A375 (cell line): ENCODE results near the gene KRT12. TPM values are rescaled to one million over a fixed set of nuclear protein-coding genes. Genes with fewer than 3 reads are reported as not detected.

Experiments
- total RNA-seq: library from RNA; depleted of rRNA; stranded (reverse); fragments of >200 nt; shearing (Covaris generic); gene quantifications from 2 replicates; pipeline ENCODE4 v1.2.3, GENCODE V29; 2014; rRNA removed

Gene KRT12
- 1.6 and 3.4 TPM in 2 replicates for total RNA-seq

DNA sequence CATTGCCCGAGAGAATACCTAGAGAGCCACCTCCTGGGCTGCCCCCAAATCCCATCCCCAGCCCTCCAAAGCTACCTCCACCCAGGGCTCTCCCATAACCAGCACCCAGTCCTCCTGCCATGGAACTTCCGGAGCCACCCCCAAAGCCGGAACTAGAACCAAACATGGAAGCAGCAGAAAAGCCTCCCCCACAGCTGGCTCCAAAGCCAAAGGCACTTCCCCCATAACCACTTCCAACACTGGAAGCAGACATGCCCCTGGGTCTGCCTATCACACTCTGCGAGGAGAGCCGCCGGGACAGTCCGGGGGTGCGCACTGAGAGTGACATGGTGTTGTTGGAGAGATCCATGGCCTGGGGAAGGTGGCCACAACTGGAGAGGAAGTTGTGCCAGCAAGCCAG is at the start of gene KRT12:
Gene KRT12, minus strand, starts transcription at position 386 of the 400 bp plus-strand sequence. Its CDS starts 37 bp downstream, at position 349.

GRCh38 chr17:40884708-40885512 is 17.9 kb upstream of the KRT12 start, which contains the start of gene KRT20:
Gene KRT20 (minus strand): TSS chr17:40885242. CDS start chr17:40885185, 57 bp downstream.

DNA sequence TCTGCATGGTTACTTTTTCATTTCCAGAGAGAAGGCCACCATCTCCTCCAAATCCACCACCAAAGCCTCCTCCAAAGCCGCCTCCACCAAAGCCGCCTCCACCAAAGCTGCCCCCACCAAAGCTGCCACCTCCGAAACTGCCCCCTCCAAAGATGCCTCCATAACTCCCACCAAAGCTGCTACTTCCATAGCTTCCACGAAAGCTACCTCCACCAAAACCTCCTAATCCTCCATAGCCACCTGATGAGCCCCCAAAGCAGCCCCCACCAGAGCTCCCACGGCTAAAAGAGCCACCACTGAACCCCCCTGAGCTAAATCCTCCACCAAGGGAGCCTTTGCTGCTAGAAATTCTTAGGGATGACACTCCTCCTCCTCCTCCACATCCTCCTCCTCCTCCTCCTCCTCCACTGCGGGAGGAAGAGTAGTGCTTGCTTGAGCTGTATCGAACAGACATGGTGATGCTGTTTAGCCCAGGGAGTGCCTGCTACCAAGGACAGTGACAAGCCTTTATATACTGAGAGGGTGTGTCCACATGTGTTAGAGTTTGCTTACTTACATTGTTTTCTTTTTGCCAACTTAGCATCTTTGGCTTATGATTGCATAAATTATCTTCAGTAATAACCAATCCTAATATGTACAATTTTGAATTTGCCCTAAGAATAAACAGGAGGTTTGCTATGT is 44.8 kb downstream of the KRT12 start, which contains the start of gene KRT10:
Gene KRT10, minus strand, starts transcription at position 483 of the 681 bp plus-strand sequence. Its CDS starts 29 bp downstream, at position 454.

Other genes with a start within 250 kb of the KRT12 start
- 90.3 and 93.7 TPM in 2 replicates for gene SMARCE1, start 219.4 kb downstream of the KRT12 start, total RNA-seq
- gene KRT222, start 202.0 kb downstream of the KRT12 start, total RNA-seq: not detected in 2 replicates
- not detected in 2 replicates for gene KRT24, start 163.5 kb downstream of the KRT12 start, total RNA-seq
- gene KRT25, start 111.9 kb downstream of the KRT12 start, total RNA-seq: not detected in 2 replicates
- gene KRT26, start 95.0 kb downstream of the KRT12 start, total RNA-seq: not detected in 2 replicates
- not detected in 2 replicates for gene KRT27, start 84.7 kb downstream of the KRT12 start, total RNA-seq
- gene KRT28, start 67.3 kb downstream of the KRT12 start, total RNA-seq: not detected in 2 replicates
- 30.4 and 38.5 TPM in 2 replicates for gene KRT10, start 44.6 kb downstream of the KRT12 start, total RNA-seq
- 0.08 TPM in 1 of 2 replicates, not detected in the other for gene KRT20, start 18.0 kb upstream of the KRT12 start, total RNA-seq
- 0.08 TPM in 1 of 2 replicates, not detected in the other for gene KRT23, start 70.4 kb upstream of the KRT12 start, total RNA-seq
- not detected in 2 replicates for gene KRT39, start 99.7 kb upstream of the KRT12 start, total RNA-seq
- gene KRT40, start 117.1 kb upstream of the KRT12 start, total RNA-seq: not detected in 2 replicates
- gene KRTAP3-3, start 126.9 kb upstream of the KRT12 start, total RNA-seq: not detected in 2 replicates
- gene KRTAP3-2, start 132.7 kb upstream of the KRT12 start, total RNA-seq: not detected in 2 replicates
- gene KRTAP3-1, start 141.9 kb upstream of the KRT12 start, total RNA-seq: not detected in 2 replicates
- gene KRTAP1-5, start 160.0 kb upstream of the KRT12 start, total RNA-seq: not detected in 2 replicates
- not detected in 2 replicates for gene KRTAP1-4, start 163.0 kb upstream of the KRT12 start, total RNA-seq
- not detected in 2 replicates for gene KRTAP1-3, start 167.7 kb upstream of the KRT12 start, total RNA-seq
- gene KRTAP1-1, start 174.2 kb upstream of the KRT12 start, total RNA-seq: not detected in 2 replicates
- gene KRTAP2-1, start 180.1 kb upstream of the KRT12 start, total RNA-seq: not detected in 2 replicates
- gene KRTAP2-2, start 188.0 kb upstream of the KRT12 start, total RNA-seq: not detected in 2 replicates
- 0.29 TPM in 1 of 2 replicates, not detected in the other for gene KRTAP2-3, start 192.9 kb upstream of the KRT12 start, total RNA-seq
- not detected in 2 replicates for gene KRTAP2-4, start 198.7 kb upstream of the KRT12 start, total RNA-seq
- gene KRTAP4-7, start 216.9 kb upstream of the KRT12 start, total RNA-seq: not detected in 2 replicates
- not detected in 2 replicates for gene KRTAP4-8, start 230.9 kb upstream of the KRT12 start, total RNA-seq
- not detected in 2 replicates for gene KRTAP4-16, start 235.0 kb upstream of the KRT12 start, total RNA-seq
- not detected in 2 replicates for gene KRTAP4-9, start 238.2 kb upstream of the KRT12 start, total RNA-seq